Ishikawa (cell line): ENCODE results near the gene PLXNA3.

ENCODE experiments used
- CREB1 ChIP-seq: IDR thresholded peaks from 2 replicates; pipeline ENCODE4 v1.6.1; 2012; ENCODE audit warnings: low read depth
- EGR1 ChIP-seq: IDR thresholded peaks from 2 replicates; pipeline ENCODE4 v1.6.1; 2012
- EP300 ChIP-seq: IDR thresholded peaks from 2 replicates; pipeline ENCODE4 v1.6.1; 2012; ENCODE audit warnings: borderline replicate concordance
- FOXM1 ChIP-seq: IDR thresholded peaks from 2 replicates; pipeline ENCODE4 v1.6.1; 2012; ENCODE audit warnings: low read depth, borderline replicate concordance
- MAX ChIP-seq: IDR thresholded peaks from 2 replicates; pipeline ENCODE4 v1.6.1; 2012
- NFIC ChIP-seq: IDR thresholded peaks from 2 replicates; pipeline ENCODE4 v1.6.1; 2012
- REST ChIP-seq: IDR thresholded peaks from 2 replicates; pipeline ENCODE4 v1.6.1; 2012; ENCODE audit warnings: low read depth, mild to moderate bottlenecking
- TAF1 ChIP-seq: IDR thresholded peaks from 2 replicates; pipeline ENCODE4 v1.6.1; 2012; ENCODE audit warnings: low read depth, mild to moderate bottlenecking
- YY1 ChIP-seq: IDR thresholded peaks from 2 replicates; pipeline ENCODE4 v1.6.1; 2012; ENCODE audit warnings: low read depth

GRCh38 chrX:154485150-154486051 is 27.3 kb downstream of the PLXNA3 start:
- TF ChIP-seq CREB1, result no peak
- TF ChIP-seq REST, result no peak
- no peak for TF ChIP-seq EP300
- TF ChIP-seq NFIC, result no peak
- TF ChIP-seq EGR1, result no peak
- TF ChIP-seq TAF1, result no peak
- TF ChIP-seq MAX, result no peak
- no peak for TF ChIP-seq YY1
- no peak for TF ChIP-seq FOXM1
